ENCODE data around the gene SRCIN1. TPM values are rescaled to one million over a fixed set of nuclear protein-coding genes. Genes with fewer than 3 reads are reported as not detected.

Gene SRCIN1
- total RNA-seq, 1 experiment from 2014 or later = not detected

GRCh38 chr17:38599398-38599856, 6.3 kb downstream of the SRCIN1 start:
- no peak for DNase-seq (ENCODE audit: low read depth in 1 of 2, low spot score in 2 of 2)
- no peaks in the 10 kb centered on the region for H3K36me3 ChIP-seq
- H3K27ac ChIP-seq = no peak overlapping the region
- peaks cover 59% of the 10 kb centered on the region for H3K27me3 ChIP-seq (replicated peaks)
- H3K9me3 ChIP-seq (replicated peaks) = no peaks in the 10 kb centered on the region
- no peak overlapping the region for H3K4me3 ChIP-seq
- H3K4me1 ChIP-seq (replicated peaks) = no peaks in the 10 kb centered on the region

- no peaks in the 10 kb centered on the region for H3K9me3 ChIP-seq (replicated peaks)
- H3K4me3 ChIP-seq = no peak overlapping the region
- H3K36me3 ChIP-seq = no peaks in the 10 kb centered on the region
- no peak for DNase-seq (ENCODE audit: low read depth in 1 of 2, low spot score in 2 of 2)
- H3K27me3 ChIP-seq (replicated peaks) = peaks cover 56% of the 10 kb centered on the region
- no peak overlapping the region for H3K27ac ChIP-seq
- H3K4me1 ChIP-seq (replicated peaks) = no peaks in the 10 kb centered on the region
These were observed 6.8 kb downstream of the SRCIN1 start for GRCh38 chr17:38598995-38599394.

- Histone ChIP-seq H3K4me3 (no peak overlapping the region), H3K9me3 (replicated peaks) (no peaks in the 10 kb centered on the region), H3K4me1 (replicated peaks) (no peaks in the 10 kb centered on the region), H3K27ac (no peak overlapping the region), H3K27me3 (replicated peaks) (peaks cover 57% of the 10 kb centered on the region), H3K36me3 (no peaks in the 10 kb centered on the region)
- DNase-seq (ENCODE audit: low read depth in 1 of 2, low spot score in 2 of 2) = no peak
These were observed 7.2 kb downstream of the SRCIN1 start for GRCh38 chr17:38598536-38598935.

GRCh38 chr17:38597375-38597774, 8.4 kb downstream of the SRCIN1 start:
- Histone ChIP-seq H3K4me3 (no peak overlapping the region), H3K36me3 (no peaks in the 10 kb centered on the region), H3K9me3 (replicated peaks) (no peaks in the 10 kb centered on the region), H3K27me3 (replicated peaks) (peaks cover 51% of the 10 kb centered on the region), H3K27ac (no peak overlapping the region), H3K4me1 (replicated peaks) (no peaks in the 10 kb centered on the region)
- no peak for DNase-seq (ENCODE audit: low read depth in 1 of 2, low spot score in 2 of 2)

- Histone ChIP-seq H3K27me3 (replicated peaks) (peaks cover 54% of the 10 kb centered on the region), H3K4me1 (replicated peaks) (no peaks in the 10 kb centered on the region), H3K9me3 (replicated peaks) (no peaks in the 10 kb centered on the region), H3K36me3 (no peaks in the 10 kb centered on the region), H3K4me3 (no peak overlapping the region), H3K27ac (no peak overlapping the region)
- DNase-seq (ENCODE audit: low read depth in 1 of 2, low spot score in 2 of 2) = no peak
These were observed 9.1 kb downstream of the SRCIN1 start for GRCh38 chr17:38596651-38597050.

GRCh38 chr17:38595892-38596291, 9.9 kb downstream of the SRCIN1 start:
- Histone ChIP-seq H3K36me3 (no peaks in the 10 kb centered on the region), H3K27me3 (replicated peaks) (peaks cover 59% of the 10 kb centered on the region), H3K27ac (no peak overlapping the region), H3K4me3 (no peak overlapping the region), H3K4me1 (replicated peaks) (no peaks in the 10 kb centered on the region), H3K9me3 (replicated peaks) (no peaks in the 10 kb centered on the region)
- no peak for DNase-seq (ENCODE audit: low read depth in 1 of 2, low spot score in 2 of 2)

GRCh38 chr17:38594152-38594551, 11.6 kb downstream of the SRCIN1 start:
- no peaks in the 10 kb centered on the region for H3K36me3 ChIP-seq
- peaks cover 63% of the 10 kb centered on the region for H3K27me3 ChIP-seq (replicated peaks)

GRCh38 chr17:38592487-38592886, 13.3 kb downstream of the SRCIN1 start:
- Histone ChIP-seq H3K4me3 (no peak overlapping the region), H3K4me1 (replicated peaks) (no peaks in the 10 kb centered on the region), H3K9me3 (replicated peaks) (no peaks in the 10 kb centered on the region), H3K27me3 (replicated peaks) (peaks cover 68% of the 10 kb centered on the region), H3K27ac (no peak overlapping the region), H3K36me3 (no peaks in the 10 kb centered on the region)
- no peak for DNase-seq (ENCODE audit: low read depth in 1 of 2, low spot score in 2 of 2)

More at GRCh38 chr17:38594152-38594551, 11.6 kb downstream of the SRCIN1 start:
- H3K4me3 ChIP-seq = no peak overlapping the region
- H3K4me1 ChIP-seq (replicated peaks) = no peaks in the 10 kb centered on the region
- no peak for DNase-seq (ENCODE audit: low read depth in 1 of 2, low spot score in 2 of 2)
- no peak overlapping the region for H3K27ac ChIP-seq
- H3K9me3 ChIP-seq (replicated peaks) = no peaks in the 10 kb centered on the region

GRCh38 chr17:38591759-38592241, 14.0 kb downstream of the SRCIN1 start:
- Histone ChIP-seq H3K4me1 (replicated peaks) (no peaks in the 10 kb centered on the region), H3K36me3 (no peaks in the 10 kb centered on the region), H3K4me3 (no peak overlapping the region), H3K27me3 (replicated peaks) (peaks cover 66% of the 10 kb centered on the region), H3K9me3 (replicated peaks) (no peaks in the 10 kb centered on the region), H3K27ac (no peak overlapping the region)
- no peak for DNase-seq (ENCODE audit: low read depth in 1 of 2, low spot score in 2 of 2)

GRCh38 chr17:38590988-38591758, 14.6 kb downstream of the SRCIN1 start:
- no peak for DNase-seq (ENCODE audit: low read depth in 1 of 2, low spot score in 2 of 2)
- Histone ChIP-seq H3K4me3 (no peak overlapping the region), H3K4me1 (replicated peaks) (no peaks in the 10 kb centered on the region), H3K27me3 (replicated peaks) (peaks cover 60% of the 10 kb centered on the region), H3K27ac (no peak overlapping the region), H3K36me3 (no peaks in the 10 kb centered on the region), H3K9me3 (replicated peaks) (no peaks in the 10 kb centered on the region)

GRCh38 chr17:38589462-38590114, 16.2 kb downstream of the SRCIN1 start:
- Histone ChIP-seq H3K36me3 (no peaks in the 10 kb centered on the region), H3K27ac (no peak overlapping the region), H3K4me1 (replicated peaks) (no peaks in the 10 kb centered on the region), H3K4me3 (no peak overlapping the region), H3K27me3 (replicated peaks) (peaks cover 47% of the 10 kb centered on the region), H3K9me3 (replicated peaks) (no peaks in the 10 kb centered on the region)
- no peak for DNase-seq (ENCODE audit: low read depth in 1 of 2, low spot score in 2 of 2)

GRCh38 chr17:38588788-38589174, 17.0 kb downstream of the SRCIN1 start:
- no peaks in the 10 kb centered on the region for H3K36me3 ChIP-seq
- H3K4me3 ChIP-seq = no peak overlapping the region
- H3K27ac ChIP-seq = no peak overlapping the region
- peaks cover 42% of the 10 kb centered on the region for H3K27me3 ChIP-seq (replicated peaks)
- H3K4me1 ChIP-seq (replicated peaks) = no peaks in the 10 kb centered on the region
- no peaks in the 10 kb centered on the region for H3K9me3 ChIP-seq (replicated peaks)
- no peak for DNase-seq (ENCODE audit: low read depth in 1 of 2, low spot score in 2 of 2)

- no peak overlapping the region for H3K4me3 ChIP-seq
- H3K27me3 ChIP-seq (replicated peaks) = peaks cover 40% of the 10 kb centered on the region
- no peaks in the 10 kb centered on the region for H3K9me3 ChIP-seq (replicated peaks)
- H3K27ac ChIP-seq = no peak overlapping the region
- H3K4me1 ChIP-seq (replicated peaks) = no peaks in the 10 kb centered on the region
- DNase-seq (ENCODE audit: low read depth in 1 of 2, low spot score in 2 of 2) = no peak
- no peaks in the 10 kb centered on the region for H3K36me3 ChIP-seq
These were observed 17.6 kb downstream of the SRCIN1 start for GRCh38 chr17:38587947-38588787.
